ENCODE results near the gene PRKAG2. TPM values are rescaled to one million over a fixed set of nuclear protein-coding genes. Genes with fewer than 3 reads are reported as not detected.

PRKAG2 gene
- total RNA-seq, 1 donor from 2014 or later: 20.6 TPM

- H3K27ac Mint-ChIP-seq: no peak overlapping the region
These were observed 152.5 kb downstream of the PRKAG2 start for GRCh38 chr7:151724250-151724915.

GRCh38 chr7:151723321-151723720 is 153.6 kb downstream of the PRKAG2 start:
- H3K4me3 Mint-ChIP-seq (ENCODE audit: low read depth): no peak overlapping the region
- H3K4me1 Mint-ChIP-seq (ENCODE audit: low read depth): peaks cover 16% of the 10 kb centered on the region
- no peak overlapping the region for H3K27ac Mint-ChIP-seq
- H3K27me3 Mint-ChIP-seq: peaks cover 4% of the 10 kb centered on the region
- DNase-seq (ENCODE audit: low spot score, unreplicated experiment): no peak
- H3K36me3 Mint-ChIP-seq (ENCODE audit: insufficient read depth): no peaks in the 10 kb centered on the region
- TF ChIP-seq CTCF (IDR thresholded peaks at IDR 0.05; ENCODE audit: unreplicated experiment): no peak
- H3K9me3 Mint-ChIP-seq (ENCODE audit: low read depth): no peaks in the 10 kb centered on the region

More at GRCh38 chr7:151724250-151724915, 152.5 kb downstream of the PRKAG2 start:
- peaks cover 16% of the 10 kb centered on the region for H3K4me1 Mint-ChIP-seq (ENCODE audit: low read depth)
- no peaks in the 10 kb centered on the region for H3K36me3 Mint-ChIP-seq (ENCODE audit: insufficient read depth)
- H3K4me3 Mint-ChIP-seq (ENCODE audit: low read depth): no peak overlapping the region
- TF ChIP-seq CTCF (IDR thresholded peaks at IDR 0.05; ENCODE audit: unreplicated experiment): no peak
- no peak for DNase-seq (ENCODE audit: low spot score, unreplicated experiment)
- no peaks in the 10 kb centered on the region for H3K9me3 Mint-ChIP-seq (ENCODE audit: low read depth)
- peaks cover 4% of the 10 kb centered on the region for H3K27me3 Mint-ChIP-seq

DNA sequence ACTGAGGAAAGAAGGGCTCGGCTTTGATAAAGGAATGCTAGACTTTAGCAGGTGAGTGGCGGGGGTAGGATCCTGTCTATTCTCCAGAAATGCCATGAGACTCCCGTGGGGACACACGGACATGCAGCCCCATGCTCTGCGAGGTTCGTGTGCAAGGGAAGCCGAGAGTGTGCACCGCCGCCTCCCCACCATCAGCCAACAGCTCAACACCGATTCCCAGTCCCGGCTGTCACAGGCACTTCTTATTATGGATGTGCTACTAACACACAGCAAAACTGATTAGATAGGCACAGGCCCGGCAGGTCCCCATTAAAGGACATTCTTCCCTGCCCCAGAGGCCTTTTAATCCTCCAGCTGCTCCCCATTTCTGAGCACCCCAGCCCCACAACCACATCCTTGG is 154.4 kb downstream of the PRKAG2 start:
- Mint-ChIP-seq H3K4me1 (ENCODE audit: low read depth) (peaks cover 16% of the 10 kb centered on the region), H3K27ac (peak overlapping the region; percentile 49), H3K36me3 (ENCODE audit: insufficient read depth) (no peaks in the 10 kb centered on the region), H3K9me3 (ENCODE audit: low read depth) (no peaks in the 10 kb centered on the region), H3K27me3 (peaks cover 4% of the 10 kb centered on the region), H3K4me3 (ENCODE audit: low read depth) (no peak overlapping the region)
- TF ChIP-seq CTCF (IDR thresholded peaks at IDR 0.05; ENCODE audit: unreplicated experiment): no peak
- DNase-seq (ENCODE audit: low spot score, unreplicated experiment): no peak

GRCh38 chr7:151721694-151722093 is 155.2 kb downstream of the PRKAG2 start:
- peaks cover 4% of the 10 kb centered on the region for H3K27me3 Mint-ChIP-seq
- H3K9me3 Mint-ChIP-seq (ENCODE audit: low read depth): no peaks in the 10 kb centered on the region
- TF ChIP-seq CTCF (IDR thresholded peaks at IDR 0.05; ENCODE audit: unreplicated experiment): no peak
- H3K36me3 Mint-ChIP-seq (ENCODE audit: insufficient read depth): no peaks in the 10 kb centered on the region
- peak overlapping the region; percentile 49 for H3K27ac Mint-ChIP-seq
- no peak for DNase-seq (ENCODE audit: low spot score, unreplicated experiment)
- no peak overlapping the region for H3K4me3 Mint-ChIP-seq (ENCODE audit: low read depth)
- peaks cover 16% of the 10 kb centered on the region for H3K4me1 Mint-ChIP-seq (ENCODE audit: low read depth)

DNA sequence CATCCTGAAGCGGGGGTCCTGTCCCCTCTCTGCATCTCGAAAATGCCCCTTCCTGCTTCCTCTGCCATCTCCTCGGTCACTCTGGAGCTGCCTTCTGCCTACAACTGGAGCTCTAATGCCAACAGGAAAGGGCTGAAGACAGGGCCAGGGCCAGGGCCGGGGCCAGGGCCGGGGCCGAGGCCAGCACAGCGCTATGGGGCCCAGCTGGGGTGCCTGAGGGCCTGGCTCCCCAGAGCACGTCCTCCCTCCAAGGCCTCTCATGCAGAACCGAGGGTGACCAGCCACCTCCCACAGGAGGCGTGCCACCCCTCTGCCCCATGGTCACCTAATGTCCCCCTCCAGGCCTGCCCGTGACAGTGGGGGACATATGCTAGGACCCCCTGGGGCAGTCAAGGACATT is 155.7 kb downstream of the PRKAG2 start:
- Mint-ChIP-seq H3K4me1 (ENCODE audit: low read depth) (peaks cover 16% of the 10 kb centered on the region), H3K4me3 (ENCODE audit: low read depth) (no peak overlapping the region), H3K27me3 (peaks cover 4% of the 10 kb centered on the region), H3K9me3 (ENCODE audit: low read depth) (no peaks in the 10 kb centered on the region), H3K27ac (no peak overlapping the region), H3K36me3 (ENCODE audit: insufficient read depth) (no peaks in the 10 kb centered on the region)
- DNase-seq (ENCODE audit: low spot score, unreplicated experiment): no peak
- TF ChIP-seq CTCF (IDR thresholded peaks at IDR 0.05; ENCODE audit: unreplicated experiment): no peak
